ENCODE measurements around the gene INTS7. TPM values are rescaled to one million over a fixed set of nuclear protein-coding genes. Genes with fewer than 3 reads are reported as not detected.

INTS7 gene
- total RNA-seq, 1 experiment from 2014 or later = 25.3 TPM

GRCh38 chr1:211908951-211909350 is 126.4 kb downstream of the INTS7 start:
- Histone ChIP-seq H3K27me3 (ENCODE audit: low read length) (peaks cover 64% of the 10 kb centered on the region), H3K79me2 (ENCODE audit: low read length) (no peaks in the 10 kb centered on the region), H3K4me2 (ENCODE audit: low read length) (no peak overlapping the region), H3K9ac (ENCODE audit: low read length) (no peak overlapping the region), H3K4me3 (ENCODE audit: low read length) (no peak overlapping the region), H3K9me3 (ENCODE audit: low read length) (no peaks in the 10 kb centered on the region), H2AFZ (ENCODE audit: low read length) (no peak overlapping the region), H3K36me3 (ENCODE audit: low read depth, low read length) (no peaks in the 10 kb centered on the region), H3K4me1 (ENCODE audit: insufficient read depth, low read length) (peaks cover 18% of the 10 kb centered on the region), H3F3A (ENCODE audit: low read length, unreplicated experiment) (no peaks in the 10 kb centered on the region), H4K20me1 (ENCODE audit: low read length) (no peaks in the 10 kb centered on the region), H3K27ac (ENCODE audit: low read length) (no peak overlapping the region), H3K9me2 (replicated peaks; ENCODE audit: low read length) (no peaks in the 10 kb centered on the region)
- no peak for DNase-seq
- POLR2A ChIA-PET (ENCODE audit: unreplicated experiment) = no interaction called here
- CTCF ChIA-PET = interaction anchor here (0.6 kb wide), 1 partner anchor 11 kb away, joined by 4 read pairs; no protein-coding TSS in a partner anchor
- BruUV-seq (replicated peaks) = no TSS peak
- ATAC-seq = no peak
- TF ChIP-seq EZH2 (IDR thresholded peaks at IDR 0.05; ENCODE audit: low read length, unreplicated experiment) = no peak
- TF ChIP-seq EZH2phosphoT487 (IDR thresholded peaks at IDR 0.05; ENCODE audit: borderline replicate concordance, low read length) = no peak
- no peak for TF ChIP-seq CTCF (conservative IDR thresholded peaks at IDR 0.05; ENCODE audit: low read depth, low read length)
- intact Hi-C loops (cut with micrococcal nuclease) = no loop called here

GRCh38 chr1:211908453-211908852 is 126.9 kb downstream of the INTS7 start:
- ATAC-seq (no peak), DNase-seq (no peak)
- ChIA-PET POLR2A (ENCODE audit: unreplicated experiment) (no interaction called here), CTCF (no interaction called here)
- Histone ChIP-seq H3K4me1 (ENCODE audit: insufficient read depth, low read length) (peaks cover 18% of the 10 kb centered on the region), H3K27me3 (ENCODE audit: low read length) (peaks cover 64% of the 10 kb centered on the region), H3K9me3 (ENCODE audit: low read length) (peaks cover under 1% of the 10 kb centered on the region; the same call in 1 of the 2 replicates), H3K4me3 (ENCODE audit: low read length) (no peak overlapping the region), H3K9me2 (replicated peaks; ENCODE audit: low read length) (no peaks in the 10 kb centered on the region), H3K9ac (ENCODE audit: low read length) (no peak overlapping the region), H2AFZ (ENCODE audit: low read length) (no peak overlapping the region), H3K4me2 (ENCODE audit: low read length) (no peak overlapping the region), H3F3A (ENCODE audit: low read length, unreplicated experiment) (no peaks in the 10 kb centered on the region), H3K27ac (ENCODE audit: low read length) (no peak overlapping the region), H4K20me1 (ENCODE audit: low read length) (no peaks in the 10 kb centered on the region), H3K36me3 (ENCODE audit: low read depth, low read length) (no peaks in the 10 kb centered on the region), H3K79me2 (ENCODE audit: low read length) (no peaks in the 10 kb centered on the region)
- intact Hi-C loops (cut with micrococcal nuclease) = no loop called here
- no TSS peak for BruUV-seq (replicated peaks)
- no peak for TF ChIP-seq EZH2 (IDR thresholded peaks at IDR 0.05; ENCODE audit: low read length, unreplicated experiment)
- no peak for TF ChIP-seq CTCF (conservative IDR thresholded peaks at IDR 0.05; ENCODE audit: low read depth, low read length)
- TF ChIP-seq EZH2phosphoT487 (IDR thresholded peaks at IDR 0.05; ENCODE audit: borderline replicate concordance, low read length) = no peak

- DNase-seq = no peak
- Histone ChIP-seq H3K4me2 (ENCODE audit: low read length) (no peak overlapping the region), H3K9me2 (replicated peaks; ENCODE audit: low read length) (no peaks in the 10 kb centered on the region), H3F3A (ENCODE audit: low read length, unreplicated experiment) (no peaks in the 10 kb centered on the region), H3K36me3 (ENCODE audit: low read depth, low read length) (no peaks in the 10 kb centered on the region), H3K4me1 (ENCODE audit: insufficient read depth, low read length) (no peaks in the 10 kb centered on the region), H3K9ac (ENCODE audit: low read length) (no peak overlapping the region), H3K4me3 (ENCODE audit: low read length) (no peak overlapping the region), H3K79me2 (ENCODE audit: low read length) (no peaks in the 10 kb centered on the region), H3K27me3 (ENCODE audit: low read length) (peaks cover 38% of the 10 kb centered on the region), H2AFZ (ENCODE audit: low read length) (no peak overlapping the region), H3K27ac (ENCODE audit: low read length) (no peak overlapping the region), H4K20me1 (ENCODE audit: low read length) (no peaks in the 10 kb centered on the region), H3K9me3 (ENCODE audit: low read length) (peaks cover 16% of the 10 kb centered on the region)
- POLR2A ChIA-PET (ENCODE audit: unreplicated experiment) = no interaction called here
- CTCF ChIA-PET = no interaction called here
- BruUV-seq (replicated peaks) = no TSS peak
- intact Hi-C loops (cut with micrococcal nuclease) = no loop called here
- TF ChIP-seq EZH2 (IDR thresholded peaks at IDR 0.05; ENCODE audit: low read length, unreplicated experiment) = no peak
- TF ChIP-seq CTCF (conservative IDR thresholded peaks at IDR 0.05; ENCODE audit: low read depth, low read length) = no peak
- no peak for TF ChIP-seq EZH2phosphoT487 (IDR thresholded peaks at IDR 0.05; ENCODE audit: borderline replicate concordance, low read length)
- no peak for ATAC-seq
Measured at GRCh38 chr1:211903490-211904245, 131.7 kb downstream of the INTS7 start.
